Thoracic aorta (tissue), 2 donors: ENCODE results near the gene TTI1. TPM values are rescaled to one million over a fixed set of nuclear protein-coding genes. Genes with fewer than 3 reads are reported as not detected.
"Not testable (repeated sequence)": the region's sequence is repeated elsewhere in the genome, so short reads cannot be mapped to it uniquely, and the experiment has no call there.

Source experiments
- ATAC-seq: fragments of 150-250 bp; one replicate; pipeline ENCODE4 v1.8.0; 2017; ENCODE audit warnings: low read depth; ENCODE audit not compliant: insufficient number of reproducible peaks, low FRiP score
- DNase-seq: peaks from one replicate; pipeline ENCODE4 v3.0.0-alpha.2; 2020; ENCODE audit warnings: low spot score
- H3K27ac ChIP-seq, 2 donors: fragments of 200-600 bp; sonication (generic); 1 replicate in 1 of 2; 2 replicates in 1 of 2; pipeline ENCODE4 v1.5.1; 2016; ENCODE audit warnings: mild to moderate bottlenecking in 2 of 2, moderate library complexity in 2 of 2
- H3K27me3 ChIP-seq: fragments of 200-600 bp; sonication (generic); replicated peaks from 2 replicates; pipeline ENCODE4 v1.6.0; 2016; ENCODE audit warnings: mild to moderate bottlenecking; ENCODE audit not compliant: insufficient read depth
- H3K36me3 ChIP-seq: fragments of 200-600 bp; sonication (generic); one replicate; pipeline ENCODE4 v1.5.1; 2016
- H3K4me1 ChIP-seq, 2 donors: fragments of 200-600 bp; sonication (generic); 1 replicate in 1 of 2; 2 replicates in 1 of 2; pipeline versions ENCODE4 v1.5.1 to v1.6.0; 2016; ENCODE audit warnings: low read depth in 2 of 2, mild to moderate bottlenecking in 1 of 2; ENCODE audit not compliant: control insufficient read depth in 1 of 2
- H3K4me3 ChIP-seq: fragments of 200-600 bp; sonication (generic); 2 replicates; pipeline ENCODE4 v1.5.1; 2016; ENCODE audit warnings: mild to moderate bottlenecking
- H3K9me3 ChIP-seq: fragments of 200-600 bp; sonication (generic); 2 replicates; pipeline ENCODE4 v1.5.1; 2016
- total RNA-seq, 2 donors: library from RNA; depleted of rRNA; stranded (reverse); fragments of >200 nt; gene quantifications; one replicate each; pipeline versions ENCODE4 v1.1.0 to v1.2.3, GENCODE V29; 2016
- TF ChIP-seq, protein P1 (sequence below): fragments of 200-600 bp; sonication (generic); IDR thresholded peaks from one replicate; pipeline ENCODE4 v1.5.1; 2019; ENCODE audit warnings: antibody characterized with exemption

The TTI1 gene
- total RNA-seq, 2 donors from 2014 or later, result 12.2 to 20.1 TPM

DNA sequence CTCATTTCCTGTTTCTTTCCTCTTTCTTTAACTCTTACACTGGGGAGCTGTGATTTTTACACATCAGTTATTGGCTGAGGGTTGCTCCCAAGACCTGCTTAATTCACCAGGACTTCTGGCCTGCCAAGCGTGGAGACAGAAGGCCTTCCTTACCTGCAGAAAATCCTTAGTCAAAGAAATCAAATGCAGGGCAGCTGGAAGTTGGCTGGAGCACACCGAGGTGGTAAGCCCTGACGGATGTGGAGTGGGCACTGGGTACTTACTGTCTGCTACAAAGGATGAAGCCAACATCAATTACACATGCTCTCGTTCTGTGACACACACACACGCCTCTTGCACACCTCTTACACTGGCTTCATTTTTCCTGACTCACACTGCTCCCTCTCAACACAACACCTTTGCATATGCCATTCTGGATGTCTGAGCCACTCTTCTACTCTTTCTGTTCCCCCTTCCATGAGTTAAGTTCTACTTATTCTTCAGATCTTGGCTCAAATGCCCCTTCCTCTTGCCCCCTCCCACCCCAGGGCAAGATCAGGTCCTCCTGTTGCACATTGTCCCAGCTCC is 61.6 kb downstream of the TTI1 start:
- TF ChIP-seq, protein P1, sequence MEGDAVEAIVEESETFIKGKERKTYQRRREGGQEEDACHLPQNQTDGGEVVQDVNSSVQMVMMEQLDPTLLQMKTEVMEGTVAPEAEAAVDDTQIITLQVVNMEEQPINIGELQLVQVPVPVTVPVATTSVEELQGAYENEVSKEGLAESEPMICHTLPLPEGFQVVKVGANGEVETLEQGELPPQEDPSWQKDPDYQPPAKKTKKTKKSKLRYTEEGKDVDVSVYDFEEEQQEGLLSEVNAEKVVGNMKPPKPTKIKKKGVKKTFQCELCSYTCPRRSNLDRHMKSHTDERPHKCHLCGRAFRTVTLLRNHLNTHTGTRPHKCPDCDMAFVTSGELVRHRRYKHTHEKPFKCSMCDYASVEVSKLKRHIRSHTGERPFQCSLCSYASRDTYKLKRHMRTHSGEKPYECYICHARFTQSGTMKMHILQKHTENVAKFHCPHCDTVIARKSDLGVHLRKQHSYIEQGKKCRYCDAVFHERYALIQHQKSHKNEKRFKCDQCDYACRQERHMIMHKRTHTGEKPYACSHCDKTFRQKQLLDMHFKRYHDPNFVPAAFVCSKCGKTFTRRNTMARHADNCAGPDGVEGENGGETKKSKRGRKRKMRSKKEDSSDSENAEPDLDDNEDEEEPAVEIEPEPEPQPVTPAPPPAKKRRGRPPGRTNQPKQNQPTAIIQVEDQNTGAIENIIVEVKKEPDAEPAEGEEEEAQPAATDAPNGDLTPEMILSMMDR, result no peak
- no peak for ATAC-seq

DNA sequence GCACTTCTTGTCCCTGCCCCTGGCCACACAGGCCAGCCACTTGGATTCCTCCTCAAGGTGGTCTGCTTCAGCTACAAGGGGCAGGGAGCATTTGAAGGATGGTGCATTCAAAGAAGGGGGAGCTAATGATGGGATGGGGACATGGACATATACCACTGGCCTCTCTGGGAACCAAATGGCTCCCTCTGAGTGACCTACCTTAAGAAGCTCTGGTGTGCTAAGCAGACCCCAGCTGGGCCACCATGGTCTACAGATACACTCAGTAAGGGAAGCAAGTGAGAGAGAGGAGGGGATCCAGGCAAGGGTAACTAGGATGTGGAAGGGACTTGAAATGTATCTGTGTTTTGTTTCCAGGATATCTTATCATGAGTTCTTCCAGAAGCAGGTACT is 62.4 kb downstream of the TTI1 start:
- H3K27ac ChIP-seq, result no peak overlapping the region
- H3K4me1 ChIP-seq, result no peaks in the 10 kb centered on the region
- DNase-seq (no peak), ATAC-seq (no peak)
- H3K36me3 ChIP-seq, result no peaks in the 10 kb centered on the region
- H3K9me3 ChIP-seq, result peaks cover 3% of the 10 kb centered on the region
- no peaks in the 10 kb centered on the region for H3K27me3 ChIP-seq
- no peak overlapping the region for H3K4me3 ChIP-seq
- TF ChIP-seq, protein P1, result no peak

More for the DNA sequence above, 61.6 kb downstream of the TTI1 start:
- Histone ChIP-seq H3K4me3 (no peak overlapping the region), H3K27me3 (no peaks in the 10 kb centered on the region), H3K27ac (no peak overlapping the region), H3K4me1 (no peaks in the 10 kb centered on the region), H3K36me3 (no peaks in the 10 kb centered on the region), H3K9me3 (peaks cover 3% of the 10 kb centered on the region)
- no peak for DNase-seq

DNA sequence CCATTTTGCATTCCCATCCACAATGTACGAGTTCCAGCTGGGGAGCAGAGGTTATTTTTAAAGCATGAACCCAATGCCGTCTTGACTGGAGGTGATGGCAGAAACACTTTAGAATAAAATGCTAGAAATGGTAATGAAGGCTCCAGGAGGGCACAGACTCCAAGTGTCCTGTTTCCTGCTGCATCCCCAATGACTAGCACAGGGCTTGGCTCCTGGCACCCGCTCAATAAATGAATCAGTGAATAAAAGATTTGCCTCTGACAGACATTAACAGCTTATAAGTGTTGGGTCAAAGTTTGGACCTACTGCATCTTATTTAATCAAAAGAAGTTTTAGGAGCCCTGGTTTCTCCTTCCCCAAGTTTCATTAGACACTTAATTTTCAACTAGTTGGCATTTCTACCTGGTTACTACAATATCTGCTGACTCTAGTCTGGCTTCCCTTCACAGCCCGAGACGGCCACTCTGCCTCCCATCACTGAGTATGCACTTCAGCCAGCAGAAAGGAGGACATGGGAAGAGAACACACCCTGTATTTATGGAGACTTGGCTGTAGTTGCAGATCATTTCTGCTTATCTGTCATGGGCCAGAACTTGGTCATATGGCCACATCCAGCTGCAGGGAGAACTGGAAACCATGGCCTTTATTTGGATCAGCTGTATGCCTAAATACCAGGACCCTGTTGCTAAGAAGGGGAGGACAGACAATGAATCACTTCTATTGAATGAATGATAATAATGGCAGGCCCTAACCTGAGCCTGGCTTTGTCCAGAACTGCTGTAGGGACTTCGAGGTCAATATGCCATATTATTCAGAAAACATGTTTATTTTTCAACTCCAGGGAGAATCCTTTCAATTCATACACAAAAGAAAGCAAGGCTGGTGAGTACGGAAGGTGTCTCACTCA is 63.1 kb downstream of the TTI1 start:
- Histone ChIP-seq H3K27ac (no peak overlapping the region), H3K36me3 (no peaks in the 10 kb centered on the region), H3K27me3 (no peaks in the 10 kb centered on the region), H3K4me1 (no peaks in the 10 kb centered on the region), H3K4me3 (no peak overlapping the region), H3K9me3 (peaks cover 3% of the 10 kb centered on the region)
- DNase-seq (no peak), ATAC-seq (no peak)
- TF ChIP-seq, protein P1, result no peak

DNA sequence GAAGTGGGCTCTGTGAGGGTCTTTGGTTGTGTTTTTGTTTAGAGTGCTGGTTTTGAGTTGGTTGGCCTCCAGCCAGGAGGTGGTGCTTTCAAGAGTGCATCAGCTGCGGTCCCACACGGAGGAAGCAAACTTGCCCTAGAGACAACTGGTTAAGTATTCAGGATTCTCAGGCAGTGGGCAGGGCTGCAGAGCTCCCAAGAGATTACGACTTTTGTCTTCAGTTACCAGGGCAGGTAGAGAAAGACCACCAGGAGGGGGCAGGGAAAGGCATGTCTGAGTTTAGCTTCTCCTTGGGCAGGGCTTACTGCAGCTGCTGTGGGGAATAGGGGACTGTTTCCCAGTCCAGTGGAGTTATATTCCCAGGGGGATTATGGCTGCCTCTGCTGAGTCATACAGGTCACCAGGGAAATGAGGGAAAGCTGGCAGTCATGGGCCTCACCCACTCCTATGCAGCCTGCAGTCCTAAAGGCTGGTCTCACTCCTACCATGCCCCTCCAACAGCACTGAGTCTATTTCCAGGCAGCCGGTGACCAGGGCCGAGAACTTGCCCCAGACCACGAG is 64.3 kb downstream of the TTI1 start:
- Histone ChIP-seq H3K27ac (no peak overlapping the region), H3K4me3 (no peak overlapping the region), H3K36me3 (no peaks in the 10 kb centered on the region), H3K4me1 (no peaks in the 10 kb centered on the region), H3K27me3 (no peaks in the 10 kb centered on the region), H3K9me3 (peaks cover 3% of the 10 kb centered on the region)
- no peak for DNase-seq
- TF ChIP-seq, protein P1, result no peak
- no peak for ATAC-seq

DNA sequence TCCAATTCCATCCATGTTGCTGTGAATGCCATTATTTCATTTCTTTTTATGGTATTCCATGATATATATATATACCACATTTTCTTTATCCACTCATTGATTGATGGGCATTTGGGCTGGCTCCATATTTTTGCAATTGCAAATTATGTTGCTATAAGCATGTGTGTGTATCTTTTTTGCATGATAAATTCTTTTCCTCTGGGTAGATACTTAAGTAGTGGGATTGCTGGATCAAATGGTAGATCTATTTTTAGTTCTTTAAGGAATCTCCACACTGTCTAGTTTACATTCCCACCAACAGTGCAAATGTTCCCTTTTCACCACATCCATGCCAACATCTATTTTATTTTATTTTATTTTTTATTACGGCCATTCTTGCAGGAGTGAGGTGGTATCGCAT is 69.8 kb downstream of the TTI1 start:
- H3K4me1 ChIP-seq, H3K27me3 ChIP-seq, H3K27ac ChIP-seq, DNase-seq, H3K4me3 ChIP-seq, ATAC-seq, H3K9me3 ChIP-seq, H3K36me3 ChIP-seq: not testable (repeated sequence)
